Measurements from ENCODE around the gene FA2H. TPM values are rescaled to one million over a fixed set of nuclear protein-coding genes. Genes with fewer than 3 reads are reported as not detected.
"Not testable (repeated sequence)": the region's sequence is repeated elsewhere in the genome, so short reads cannot be mapped to it uniquely, and the experiment has no call there.

FA2H gene
- total RNA-seq, 2 experiments from 2014 or later, result not detected

- H3K9me3 Mint-ChIP-seq (ENCODE audit: insufficient read depth), result no peaks in the 10 kb centered on the region
- H3K4me1 Mint-ChIP-seq (ENCODE audit: low read depth), result peaks cover 15% of the 10 kb centered on the region
- H3K27me3 Mint-ChIP-seq (ENCODE audit: low read depth), result no peaks in the 10 kb centered on the region
- H3K4me3 Mint-ChIP-seq, result no peak overlapping the region
- ATAC-seq (no peak), DNase-seq (no peak)
- H3K27ac Mint-ChIP-seq, result no peak overlapping the region
- ChIA-PET CTCF (no interaction called here), POLR2A (interaction anchor here (1.1 kb wide), 2 partner anchors 10 to 24 kb away, joined by 3 to 5 read pairs; partner anchors contain the start of gene RFWD3)
- peaks cover 68% of the 10 kb centered on the region for H3K36me3 Mint-ChIP-seq (ENCODE audit: low read depth)
Observed at GRCh38 chr16:74691093-74691855, 83.3 kb downstream of the FA2H start.

DNA sequence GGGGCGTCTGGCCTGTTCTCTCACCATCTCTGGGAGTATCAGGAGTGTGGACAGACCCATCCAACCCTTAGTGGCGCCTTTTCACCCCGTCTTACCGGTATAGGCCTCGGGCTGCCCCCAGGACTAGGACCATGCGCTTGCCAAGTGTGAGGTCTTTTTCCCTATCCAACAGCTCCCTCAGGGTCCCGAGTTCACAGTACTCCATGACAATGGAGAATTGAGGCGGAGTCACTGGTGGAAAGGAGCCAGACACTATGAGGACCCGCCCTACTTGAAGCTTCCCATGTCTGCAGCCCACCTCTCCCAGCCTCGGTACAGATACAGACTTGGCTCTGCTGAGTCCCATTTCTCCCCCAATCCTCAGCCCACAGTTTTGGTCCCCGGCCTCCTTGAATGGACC lies 92.1 kb downstream of the FA2H start:
- Mint-ChIP-seq H3K4me3 (no peak overlapping the region), H3K9me3 (ENCODE audit: insufficient read depth) (no peaks in the 10 kb centered on the region), H3K36me3 (ENCODE audit: low read depth) (peaks cover 46% of the 10 kb centered on the region), H3K27ac (no peak overlapping the region), H3K4me1 (ENCODE audit: low read depth) (no peaks in the 10 kb centered on the region), H3K27me3 (ENCODE audit: low read depth) (no peaks in the 10 kb centered on the region)
- CTCF ChIA-PET, result no interaction called here
- no peak for ATAC-seq
- DNase-seq, result no peak
- POLR2A ChIA-PET, result interaction anchor here (7.6 kb wide), 1 partner anchor 17 kb away, joined by 44 read pairs; the partner anchor contains the start of gene RFWD3

- ATAC-seq, result no peak
- no peak for DNase-seq
- H3K4me1 Mint-ChIP-seq (ENCODE audit: low read depth), result no peaks in the 10 kb centered on the region
- no peak overlapping the region for H3K27ac Mint-ChIP-seq
- no peaks in the 10 kb centered on the region for H3K9me3 Mint-ChIP-seq (ENCODE audit: insufficient read depth)
- peaks cover 43% of the 10 kb centered on the region for H3K36me3 Mint-ChIP-seq (ENCODE audit: low read depth)
- no peak overlapping the region for H3K4me3 Mint-ChIP-seq
- ChIA-PET CTCF (interaction anchor here (0.9 kb wide), 1 partner anchor 15 kb away, joined by 3 read pairs; no protein-coding TSS in a partner anchor), POLR2A (interaction anchor here (1.0 to 7.6 kb wide), 2 partner anchors 15 to 20 kb away, joined by 3 to 44 read pairs; partner anchors contain the start of genes MLKL and RFWD3)
- H3K27me3 Mint-ChIP-seq (ENCODE audit: low read depth), result no peaks in the 10 kb centered on the region
Observed at GRCh38 chr16:74680681-74681080, 93.9 kb downstream of the FA2H start.

GRCh38 chr16:74679983-74680382 lies 94.6 kb downstream of the FA2H start:
- no peak for ATAC-seq
- Mint-ChIP-seq H3K36me3 (ENCODE audit: low read depth) (peaks cover 43% of the 10 kb centered on the region), H3K27ac (no peak overlapping the region), H3K4me1 (ENCODE audit: low read depth) (no peaks in the 10 kb centered on the region), H3K4me3 (no peak overlapping the region), H3K27me3 (ENCODE audit: low read depth) (no peaks in the 10 kb centered on the region), H3K9me3 (ENCODE audit: insufficient read depth) (no peaks in the 10 kb centered on the region)
- ChIA-PET CTCF (no interaction called here), POLR2A (interaction anchor here (1.0 to 7.6 kb wide), 2 partner anchors 14 to 20 kb away, joined by 3 to 44 read pairs; partner anchors contain the start of genes MLKL and RFWD3)
- DNase-seq, result no peak

DNA sequence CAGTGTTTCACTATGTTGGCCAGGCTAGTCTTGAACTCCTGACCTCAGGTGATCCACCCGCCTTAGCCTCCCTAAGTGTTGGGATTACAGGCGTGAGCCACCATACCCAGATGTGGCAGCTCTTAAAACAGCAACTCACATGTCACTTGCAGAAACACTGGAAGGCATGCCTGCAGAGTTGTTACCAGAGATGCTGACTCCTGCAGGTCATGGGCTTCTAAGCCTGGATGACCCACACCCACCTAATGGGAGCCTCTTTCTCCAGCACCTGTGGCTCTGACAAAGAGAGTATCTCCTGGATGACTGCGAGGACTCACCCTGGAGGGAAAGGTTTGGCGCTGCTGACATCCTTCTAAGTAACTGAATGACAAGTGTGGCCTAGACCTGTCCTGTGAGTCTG lies 96.8 kb downstream of the FA2H start:
- ChIA-PET POLR2A (interaction anchor here (7.6 kb wide), 1 partner anchor 12 kb away, joined by 44 read pairs; the partner anchor contains the start of gene RFWD3), CTCF (interaction anchor here (0.8 kb wide), 1 partner anchor 26 kb away, joined by 3 read pairs; no protein-coding TSS in a partner anchor)
- Mint-ChIP-seq H3K4me1 (ENCODE audit: low read depth) (no peaks in the 10 kb centered on the region), H3K27me3 (ENCODE audit: low read depth) (no peaks in the 10 kb centered on the region), H3K27ac (no peak overlapping the region), H3K4me3 (no peak overlapping the region), H3K9me3 (ENCODE audit: insufficient read depth) (no peaks in the 10 kb centered on the region), H3K36me3 (ENCODE audit: low read depth) (peaks cover 45% of the 10 kb centered on the region)
- DNase-seq (no peak), ATAC-seq (no peak)

DNA sequence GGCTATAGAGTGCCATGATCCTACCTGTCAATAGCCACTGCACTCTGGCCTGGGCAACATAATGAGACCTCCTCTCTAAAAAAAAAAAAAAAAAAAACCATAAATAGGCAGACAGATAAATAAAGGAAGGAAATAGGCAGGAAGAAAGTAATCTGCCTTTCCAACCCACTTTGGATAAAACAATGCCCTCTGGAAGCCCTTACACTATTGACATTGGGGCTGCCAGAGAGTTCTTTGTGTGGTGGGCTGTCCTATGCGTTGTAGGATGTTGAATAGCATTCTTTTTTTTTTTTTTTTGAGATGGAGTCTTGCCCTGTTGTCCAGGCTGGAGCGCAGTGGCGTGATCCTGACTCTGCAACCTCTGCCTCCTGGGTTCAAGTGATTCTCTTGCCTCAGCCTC lies 100.7 kb downstream of the FA2H start:
- no peak for ATAC-seq
- H3K36me3 Mint-ChIP-seq (ENCODE audit: low read depth), result peaks cover 43% of the 10 kb centered on the region
- ChIA-PET CTCF (no interaction called here), POLR2A (interaction anchor here (0.6 kb wide), 1 partner anchor 797 kb away, joined by 3 read pairs; no protein-coding TSS in a partner anchor)
- no peaks in the 10 kb centered on the region for H3K9me3 Mint-ChIP-seq (ENCODE audit: insufficient read depth)
- no peak overlapping the region for H3K27ac Mint-ChIP-seq
- H3K27me3 Mint-ChIP-seq (ENCODE audit: low read depth), result no peaks in the 10 kb centered on the region
- DNase-seq, result no peak
- no peak overlapping the region for H3K4me3 Mint-ChIP-seq
- no peaks in the 10 kb centered on the region for H3K4me1 Mint-ChIP-seq (ENCODE audit: low read depth)

DNA sequence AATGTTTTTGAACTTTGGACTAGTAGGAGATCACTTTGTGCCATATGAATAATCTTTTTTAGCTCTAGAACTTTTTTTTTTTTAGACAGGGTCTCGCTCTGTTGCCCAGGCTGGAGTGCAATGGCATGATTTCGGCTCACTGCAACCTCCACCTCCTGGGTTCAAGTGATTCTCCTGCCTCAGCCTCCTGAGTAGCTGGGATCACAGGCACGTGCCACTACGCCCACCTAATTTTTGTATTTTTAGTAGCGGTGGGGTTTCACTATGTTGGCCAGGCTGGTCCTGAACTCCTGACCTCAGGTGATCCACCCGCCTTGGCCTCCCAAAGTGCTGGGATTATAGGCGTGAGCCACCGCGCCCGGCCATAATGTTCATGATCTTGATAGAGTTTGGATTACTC lies 105.7 kb downstream of the FA2H start:
- ChIA-PET CTCF (interaction anchor here (1.8 to 2.8 kb wide), 2 partner anchors 17 to 31 kb away, joined by 5 to 24 read pairs; partner anchors contain the start of gene MLKL), POLR2A (interaction anchor here (1.3 to 6.9 kb wide), 5 partner anchors 11 to 62 kb away, joined by 4 to 91 read pairs (median 28); partner anchors contain the start of genes GLG1 and MLKL)
- H3K27me3 Mint-ChIP-seq (ENCODE audit: low read depth); H3K4me3 Mint-ChIP-seq; H3K9me3 Mint-ChIP-seq (ENCODE audit: insufficient read depth); DNase-seq; ATAC-seq; H3K27ac Mint-ChIP-seq: not testable (repeated sequence)
- Mint-ChIP-seq H3K36me3 (ENCODE audit: low read depth) (peaks cover 47% of the 10 kb centered on the region), H3K4me1 (ENCODE audit: low read depth) (peaks cover 28% of the 10 kb centered on the region)

DNA sequence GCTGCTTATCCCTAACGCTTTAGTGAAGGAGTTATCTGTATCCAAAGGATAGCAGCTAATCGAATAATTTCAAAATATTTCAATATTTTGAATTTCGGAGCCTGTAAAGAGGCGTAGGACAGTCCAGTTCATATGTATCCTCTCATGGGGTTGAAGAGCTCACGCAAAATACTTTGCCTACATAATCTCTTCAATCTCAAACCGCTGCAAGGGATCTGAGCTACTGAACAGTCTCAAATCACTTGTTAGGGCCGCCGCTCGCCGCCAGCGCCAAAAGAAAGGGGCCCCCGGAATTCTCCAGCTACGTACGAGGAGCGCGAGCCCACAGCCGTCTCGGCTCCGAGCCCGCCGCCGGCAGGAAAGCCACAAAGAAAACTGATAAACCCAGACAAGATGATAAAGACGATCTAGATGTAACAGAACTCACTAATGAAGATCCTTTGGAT lies 107.3 kb downstream of the FA2H start:
- Mint-ChIP-seq H3K4me3 (peak overlapping the region; percentile 93), H3K27ac (peak overlapping the region; percentile 97), H3K27me3 (ENCODE audit: low read depth) (no peaks in the 10 kb centered on the region), H3K4me1 (ENCODE audit: low read depth) (peaks cover 43% of the 10 kb centered on the region), H3K9me3 (ENCODE audit: insufficient read depth) (peaks cover 8% of the 10 kb centered on the region), H3K36me3 (ENCODE audit: low read depth) (peaks cover 51% of the 10 kb centered on the region)
- peak; percentile 56 for DNase-seq
- ChIA-PET CTCF (interaction anchor here (0.9 to 4.6 kb wide), 5 partner anchors 14 to 444 kb away, joined by 3 to 25 read pairs (median 3); partner anchors contain the start of gene MLKL), POLR2A (interaction anchor here (0.5 to 6.9 kb wide), 24 partner anchors 8 to 574 kb away, joined by 3 to 91 read pairs (median 5); partner anchors contain the start of genes GLG1, MLKL and PSMD7)
- peak; percentile 25 for ATAC-seq

GRCh38 chr16:74666425-74667254 lies 108.0 kb downstream of the FA2H start, which contains the start of gene RFWD3:
TSS of gene RFWD3 (minus strand) at chr16:74666877. CDS start at chr16:74661449, 5,428 bp downstream.
- POLR2A ChIA-PET, result interaction anchor here (0.5 to 6.9 kb wide), 28 partner anchors 8 to 574 kb away, joined by 3 to 91 read pairs (median 5); partner anchors contain the start of genes GLG1, MLKL and PSMD7
- peaks cover 50% of the 10 kb centered on the region for H3K36me3 Mint-ChIP-seq (ENCODE audit: low read depth)
- DNase-seq, result peak; percentile 99

DNA sequence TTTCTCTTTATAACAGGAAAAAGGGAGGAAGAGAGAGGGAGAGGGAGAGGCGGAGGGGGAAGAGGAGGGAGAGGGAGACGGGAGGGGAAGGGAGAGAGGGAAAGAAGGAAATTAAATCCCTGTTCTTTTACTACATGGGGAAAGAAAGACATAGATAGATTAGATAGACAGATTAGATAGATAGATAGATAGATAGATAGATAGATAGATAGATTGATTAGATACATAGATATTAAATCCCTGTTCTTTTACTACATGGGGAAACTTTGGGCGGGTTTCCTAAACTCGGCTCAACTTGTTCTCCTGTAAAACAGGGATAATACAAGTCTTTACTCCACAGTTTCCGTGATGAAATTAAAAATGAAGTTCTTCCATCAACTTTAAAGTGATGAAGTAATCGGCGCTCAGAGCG lies 108.6 kb downstream of the FA2H start:
- peak overlapping the region; percentile 97 for H3K27ac Mint-ChIP-seq
- H3K9me3 Mint-ChIP-seq (ENCODE audit: insufficient read depth), result peaks cover 8% of the 10 kb centered on the region
- peaks cover 53% of the 10 kb centered on the region for H3K4me1 Mint-ChIP-seq (ENCODE audit: low read depth)
- CTCF ChIA-PET, result interaction anchor here (1.0 to 4.6 kb wide), 3 partner anchors 13 to 66 kb away, joined by 5 to 25 read pairs (median 24); partner anchors contain the start of gene MLKL
- POLR2A ChIA-PET, result interaction anchor here (0.6 to 6.9 kb wide), 18 partner anchors 8 to 444 kb away, joined by 3 to 91 read pairs (median 6); partner anchors contain the start of genes GLG1, MLKL and PSMD7
- ATAC-seq (no peak), DNase-seq (no peak)
- H3K27me3 Mint-ChIP-seq (ENCODE audit: low read depth), result no peaks in the 10 kb centered on the region
- H3K4me3 Mint-ChIP-seq, result peak overlapping the region; percentile 93
- H3K36me3 Mint-ChIP-seq (ENCODE audit: low read depth), result peaks cover 52% of the 10 kb centered on the region

More at GRCh38 chr16:74666425-74667254, 108.0 kb downstream of the FA2H start, which contains the start of gene RFWD3:
- Mint-ChIP-seq H3K27ac (peak within 1 kb of the TSS; percentile 97), H3K4me3 (peak within 1 kb of the TSS; percentile 93), H3K4me1 (ENCODE audit: low read depth) (peaks cover 49% of the 10 kb centered on the region), H3K9me3 (ENCODE audit: insufficient read depth) (peaks cover 8% of the 10 kb centered on the region), H3K27me3 (ENCODE audit: low read depth) (no peaks in the 10 kb centered on the region)
- peak; percentile 100 for ATAC-seq
- CTCF ChIA-PET, result interaction anchor here (0.9 to 4.6 kb wide), 6 partner anchors 14 to 445 kb away, joined by 3 to 25 read pairs (median 4); partner anchors contain the start of gene MLKL

Measured in activated CD8-positive, alpha-beta T cell treated with anti-CD3 and anti-CD28 coated beads, Interleukin-2, amount 10 ng/mL, durations not matched to agents 7 days and 5 days (primary cell).